GM23248 (cell line): Measurements from ENCODE around the gene RABGAP1L.

Experiments used
- EZH2 ChIP-seq: fragments of 200-600 bp; sonication (generic); IDR thresholded peaks from 2 replicates; pipeline ENCODE4 v1.6.1; 2018; ENCODE audit warnings: antibody characterized with exemption, mild to moderate bottlenecking; ENCODE audit not compliant: insufficient read depth, poor library complexity, severe bottlenecking
- EZH2phosphoT487 ChIP-seq: fragments of 200-600 bp; sonication (generic); IDR thresholded peaks from 2 replicates; pipeline ENCODE4 v1.6.1; 2018; ENCODE audit warnings: antibody characterized with exemption, moderate library complexity, mild to moderate bottlenecking, low read depth; ENCODE audit not compliant: insufficient read depth

DNA sequence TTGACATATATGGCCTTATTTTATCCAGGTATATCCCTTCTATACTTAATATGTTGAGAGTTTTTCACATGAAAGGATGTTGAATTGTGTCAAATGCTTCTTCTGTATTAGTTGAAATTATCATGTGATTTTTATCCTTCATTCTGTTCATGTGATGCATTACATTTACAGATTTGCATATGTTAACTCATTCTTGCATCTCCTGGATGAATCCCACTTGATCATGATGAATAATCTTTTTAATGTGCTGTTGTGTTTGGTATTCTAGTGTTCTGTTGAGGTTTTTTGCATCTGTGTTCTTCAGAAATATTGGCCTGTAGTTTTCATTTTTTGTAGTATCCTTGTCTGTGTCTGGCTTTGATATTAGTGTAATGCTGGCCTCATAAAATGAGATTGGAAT lies 150.2 kb downstream of the RABGAP1L start:
- TF ChIP-seq EZH2 (no peak), EZH2phosphoT487 (no peak)
